HepG2 (cell line): ENCODE results near the gene DNAJC7. TPM values are rescaled to one million over a fixed set of nuclear protein-coding genes. Genes with fewer than 3 reads are reported as not detected.

ENCODE experiments used
- ATAC-seq: fragments of 200-7000 bp; cut with Tn5 transposase; 3 replicates; pipeline ENCODE4 v1.9.1; 2020; ENCODE audit warnings: mild to moderate bottlenecking, moderate library complexity
- BruUV-seq: library from RNA; stranded (reverse); fragments of 400-500 nt; replicated peaks from 2 replicates; lab custom pipeline; 2021; lab: Mats Ljungman, UMichigan
- CTCF ChIA-PET: fragments of 300-600 bp; formaldehyde crosslinking; extraction: SDS; loops from one replicate; lab custom pipeline; 2021; ENCODE audit warnings: low total read pairs, inconsistent platforms, low intra/inter-chr PET ratio; lab: Yijun Ruan, JAX
- POLR2A ChIA-PET: fragments of 350-600 bp; sonication (Branson Sonifier 250); formaldehyde crosslinking; loops from one replicate; lab custom pipeline; 2020; ENCODE audit warnings: antibody characterized with exemption, inconsistent platforms; lab: Yijun Ruan, JAX
- DNase-seq: peaks from one replicate; pipeline ENCODE4 v3.0.0-alpha.2; 2015; ENCODE audit warnings: low spot score
- FAIRE-seq: peaks from 3 replicates; lab custom pipeline; 2011; peaks lifted over from hg19 to GRCh38; lab: Jason Lieb, UNC
- H2AFZ ChIP-seq: one replicate; pipeline ENCODE4 v1.6.1; 2011; ENCODE audit warnings: low read length, inconsistent platforms
- H3K27ac ChIP-seq: fragments of 300-600 bp; 3 replicates; pipeline ENCODE4 v1.8.0; 2011; ENCODE audit warnings: mixed run types, mild to moderate bottlenecking, mixed read lengths, low read length, inconsistent platforms; ENCODE audit not compliant: insufficient read depth; ENCODE audit errors: extremely low read length
- H3K27me3 ChIP-seq, 2 experiments: fragments of 200-600 bp in 1 of 2; 2 replicates in 1 of 2; 3 replicates in 1 of 2; pipeline versions ENCODE4 v1.6.0 to v1.8.0; 2011; ENCODE audit warnings: low read length in 2 of 2, mild to moderate bottlenecking in 2 of 2, moderate library complexity in 2 of 2, inconsistent platforms in 1 of 2; ENCODE audit not compliant: insufficient read depth in 2 of 2, control insufficient read depth in 1 of 2
- H3K36me3 ChIP-seq, 2 experiments: fragments of 200-600 bp in 1 of 2; replicated peaks in 1 of 2; 2 replicates in 1 of 2; 3 replicates in 1 of 2; pipeline versions ENCODE4 v1.5.1 to v1.8.0; 2011; ENCODE audit warnings: low read length in 2 of 2, inconsistent platforms in 1 of 2; ENCODE audit not compliant: insufficient read depth in 2 of 2, control insufficient read depth in 1 of 2
- H3K4me1 ChIP-seq: 2 replicates; pipeline ENCODE4 v1.5.1; 2012; ENCODE audit warnings: low read length, inconsistent platforms; ENCODE audit not compliant: insufficient read depth
- H3K4me2 ChIP-seq: 2 replicates; pipeline ENCODE4 v1.6.0; 2011; ENCODE audit warnings: low read depth, low read length, inconsistent platforms
- H3K4me3 ChIP-seq, 3 experiments: fragments of 200-600 bp in 1 of 3; sonication (generic), shearing (Covaris generic) in 1 of 3; replicated peaks in 1 of 3; 2 replicates each; pipeline ENCODE4 v1.5.1; 2011 to 2016; ENCODE audit warnings: low read length in 3 of 3, inconsistent platforms in 2 of 3, low read depth in 2 of 3, mild to moderate bottlenecking in 2 of 3, control low read depth in 1 of 3, mixed read lengths in 1 of 3; ENCODE audit not compliant: insufficient read depth in 1 of 3
- H3K79me2 ChIP-seq: one replicate; pipeline ENCODE4 v1.6.1; 2011; ENCODE audit warnings: low read length, inconsistent platforms; ENCODE audit not compliant: insufficient read depth
- H3K9ac ChIP-seq: 2 replicates; pipeline ENCODE4 v1.6.0; 2011; ENCODE audit warnings: mild to moderate bottlenecking, low read depth, low read length, inconsistent platforms; ENCODE audit not compliant: insufficient read depth
- H3K9me3 ChIP-seq: 2 replicates; pipeline ENCODE4 v1.5.1; 2012; ENCODE audit warnings: mild to moderate bottlenecking, low read length
- H4K20me1 ChIP-seq: 2 replicates; pipeline ENCODE4 v1.6.0; 2011; ENCODE audit warnings: inconsistent platforms, mild to moderate bottlenecking, low read length, moderate library complexity; ENCODE audit not compliant: insufficient read depth
- GATA4 ChIP-seq: sonication (generic); IDR thresholded peaks from 2 replicates; pipeline ENCODE4 v1.6.1; 2016; ENCODE audit warnings: antibody characterized with exemption, low read depth, borderline replicate concordance
- PAF1 ChIP-seq: IDR thresholded peaks from 2 replicates; pipeline ENCODE4 v1.6.1; 2016; ENCODE audit warnings: missing genetic modification reagents, missing compliant biosample characterization
- POLR2A ChIP-seq, 2 experiments: IDR thresholded peaks; 2 replicates each; pipeline ENCODE4 v1.6.1; 2011; ENCODE audit warnings: low read depth in 2 of 2, low read length in 2 of 2, mild to moderate bottlenecking in 1 of 2, moderate library complexity in 1 of 2; ENCODE audit not compliant: insufficient read depth in 1 of 2
- POLR2AphosphoS5 ChIP-seq: IDR thresholded peaks from 2 replicates; pipeline ENCODE4 v1.6.1; 2012; ENCODE audit warnings: low read depth, low read length
- POLR2G ChIP-seq: fragments of 200-400 bp; formaldehyde crosslinking; IDR thresholded peaks from 2 replicates; pipeline ENCODE4 v1.6.1; 2018; ENCODE audit warnings: mild to moderate bottlenecking, low read depth, low read length, moderate library complexity
- RBFOX2 ChIP-seq: fragments of 200-400 bp; formaldehyde crosslinking; IDR thresholded peaks from 2 replicates; pipeline ENCODE4 v1.6.1; 2017; ENCODE audit warnings: low read depth, mild to moderate bottlenecking, low read length
- RBM22 ChIP-seq: fragments of 200-400 bp; formaldehyde crosslinking; optimal IDR thresholded peaks from 2 replicates; pipeline ENCODE3; 2017; ENCODE audit warnings: mild to moderate bottlenecking, low read length, moderate library complexity
- SP4 ChIP-seq: sonication (generic); formaldehyde crosslinking; IDR thresholded peaks from 2 replicates; pipeline ENCODE4 v1.8.1; 2023; ENCODE audit warnings: mild to moderate bottlenecking, missing genetic modification reagents
- SSRP1 ChIP-seq: IDR thresholded peaks from 2 replicates; pipeline ENCODE4 v1.6.1; 2016; ENCODE audit warnings: control low read depth
- ZNF18 ChIP-seq: sonication (generic); formaldehyde crosslinking; IDR thresholded peaks from 2 replicates; pipeline ENCODE4 v1.8.0; 2022; ENCODE audit warnings: mild to moderate bottlenecking, missing genetic modification reagents; ENCODE audit not compliant: insufficient replicate concordance
- ZNF670 ChIP-seq: sonication (generic); formaldehyde crosslinking; IDR thresholded peaks from 2 replicates; pipeline ENCODE4 v1.8.0; 2022; ENCODE audit warnings: mild to moderate bottlenecking, missing genetic modification reagents, borderline replicate concordance
- WGBS: methylation state at CpG from one replicate; pipeline ENCODE4 v1.1.6; 2017; ENCODE audit warnings: low lambda C conversion rate; 5-methylcytosine and 5-hydroxymethylcytosine counted together
- in situ Hi-C: cut with HindIII; loops from 2 replicates; pipeline ENCODE4 v1.10.0; 2017; ENCODE audit warnings: low pct_unique_long_range_greater_than_20kb; ENCODE audit not compliant: extremely low pct_ligation_motif_present
- intact Hi-C: fragments of 100-400 bp; cut with micrococcal nuclease; formaldehyde crosslinking; loops from one replicate; pipeline ENCODE4 v1.10.0; 2022; ENCODE audit not compliant: unreplicated experiment
- polyA plus RNA-seq, 8 experiments: library from polyadenylated mRNA; depleted of rRNA in 3 of 8; stranded (reverse) in 7 of 8; unstranded in 1 of 8; fragments of >200 nt; fragmentation: Illumina TruSeq in 4 of 8; extraction: Trizol in 4 of 8; gene quantifications; 2 replicates each; pipeline versions ENCODE4 v1.2.1 to v1.2.3, GENCODE V29; 2011 to 2016; ENCODE audit warnings: low read depth in 4 of 8, missing spikeins in 1 of 8, mixed read lengths in 1 of 8; ENCODE audit not compliant: insufficient read depth in 1 of 8
- total RNA-seq, 5 experiments: library from RNA; depleted of rRNA; stranded (reverse); fragments of >200 nt; fragmentation: Illumina TruSeq; extraction: Trizol; gene quantifications; 2 replicates each; pipeline ENCODE4 v1.2.3, GENCODE V29; 2016; ENCODE audit warnings: low read depth in 1 of 5
- TF ChIP-seq, protein P1 (sequence below): sonication (generic); formaldehyde crosslinking; IDR thresholded peaks from 2 replicates; pipeline ENCODE4 v1.5.1; 2020; ENCODE audit warnings: mild to moderate bottlenecking, moderate library complexity, missing genetic modification reagents
- TF ChIP-seq, protein P2 (sequence below): sonication (generic); formaldehyde crosslinking; IDR thresholded peaks from 2 replicates; pipeline ENCODE4 v1.4.0; 2020; ENCODE audit warnings: mild to moderate bottlenecking, missing genetic modification reagents

The DNAJC7 gene
- total and polyA plus RNA-seq, 2 of the 13 experiments (the other 11 are each of a cell fraction or from before 2014, with no cell fraction given): 47.7 to 132 TPM

GRCh38 chr17:41970901-41971331, 46.3 kb downstream of the DNAJC7 start:
- DNase-seq: no peak
- ATAC-seq: no peak
- POLR2A ChIA-PET: interaction anchor here (1.0 to 2.5 kb wide), 2 partner anchors 10 to 11 kb away, joined by 3 to 14 read pairs; no protein-coding TSS in a partner anchor
- H2AFZ ChIP-seq: no peak overlapping the region
- H3K36me3 ChIP-seq: peaks cover 35 to 67% of the 10 kb centered on the region in 2 experiments
- peaks cover 12% of the 10 kb centered on the region; the same call in 1 of the 2 replicates for H4K20me1 ChIP-seq
- no peak overlapping the region for H3K27ac ChIP-seq
- H3K9me3 ChIP-seq: no peaks in the 10 kb centered on the region
- no peak for FAIRE-seq
- peak overlapping the region; percentile 33 for H3K4me2 ChIP-seq
- H3K79me2 ChIP-seq: peaks cover 40% of the 10 kb centered on the region
- 88% methylated on average over 4 of the region's 5 CpGs for WGBS
- in situ Hi-C loops: no loop called here
- peaks cover 47% of the 10 kb centered on the region for H3K4me1 ChIP-seq
- CTCF ChIA-PET: no interaction called here
- no peak overlapping the region for H3K4me3 ChIP-seq
- H3K9ac ChIP-seq: no peak overlapping the region
- TF ChIP-seq ZNF18 (CRISPR knock-in tag) (no peak), RBFOX2 (peak; percentile 37; the same call in 1 of the 2 replicates), POLR2A (IDR thresholded peaks at IDR 0.05; ENCODE audit: insufficient read depth in 1 of 2, low read depth in 2 of 2, low read length in 2 of 2) (peak; percentile 43 to 49; a peak in 3 of 4 replicates), SP4 (CRISPR knock-in tag) (no peak), GATA4 (no peak), PAF1 (CRISPR knock-in tag) (peak; percentile 90; the same call in 1 of the 2 replicates), ZNF670 (CRISPR knock-in tag) (no peak), POLR2AphosphoS5 (peak; percentile 22; the same call in 1 of the 2 replicates), POLR2G (peak; percentile 61), SSRP1 (CRISPR knock-in tag) (0 out of 2 replicates have a peak, but pooled peaks have one; percentile 45), RBM22 (peak; percentile 94)
- TF ChIP-seq, protein P1, sequence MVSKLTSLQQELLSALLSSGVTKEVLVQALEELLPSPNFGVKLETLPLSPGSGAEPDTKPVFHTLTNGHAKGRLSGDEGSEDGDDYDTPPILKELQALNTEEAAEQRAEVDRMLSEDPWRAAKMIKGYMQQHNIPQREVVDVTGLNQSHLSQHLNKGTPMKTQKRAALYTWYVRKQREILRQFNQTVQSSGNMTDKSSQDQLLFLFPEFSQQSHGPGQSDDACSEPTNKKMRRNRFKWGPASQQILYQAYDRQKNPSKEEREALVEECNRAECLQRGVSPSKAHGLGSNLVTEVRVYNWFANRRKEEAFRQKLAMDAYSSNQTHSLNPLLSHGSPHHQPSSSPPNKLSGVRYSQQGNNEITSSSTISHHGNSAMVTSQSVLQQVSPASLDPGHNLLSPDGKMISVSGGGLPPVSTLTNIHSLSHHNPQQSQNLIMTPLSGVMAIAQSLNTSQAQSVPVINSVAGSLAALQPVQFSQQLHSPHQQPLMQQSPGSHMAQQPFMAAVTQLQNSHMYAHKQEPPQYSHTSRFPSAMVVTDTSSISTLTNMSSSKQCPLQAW (CRISPR knock-in tag): no peak
- TF ChIP-seq, protein P2, sequence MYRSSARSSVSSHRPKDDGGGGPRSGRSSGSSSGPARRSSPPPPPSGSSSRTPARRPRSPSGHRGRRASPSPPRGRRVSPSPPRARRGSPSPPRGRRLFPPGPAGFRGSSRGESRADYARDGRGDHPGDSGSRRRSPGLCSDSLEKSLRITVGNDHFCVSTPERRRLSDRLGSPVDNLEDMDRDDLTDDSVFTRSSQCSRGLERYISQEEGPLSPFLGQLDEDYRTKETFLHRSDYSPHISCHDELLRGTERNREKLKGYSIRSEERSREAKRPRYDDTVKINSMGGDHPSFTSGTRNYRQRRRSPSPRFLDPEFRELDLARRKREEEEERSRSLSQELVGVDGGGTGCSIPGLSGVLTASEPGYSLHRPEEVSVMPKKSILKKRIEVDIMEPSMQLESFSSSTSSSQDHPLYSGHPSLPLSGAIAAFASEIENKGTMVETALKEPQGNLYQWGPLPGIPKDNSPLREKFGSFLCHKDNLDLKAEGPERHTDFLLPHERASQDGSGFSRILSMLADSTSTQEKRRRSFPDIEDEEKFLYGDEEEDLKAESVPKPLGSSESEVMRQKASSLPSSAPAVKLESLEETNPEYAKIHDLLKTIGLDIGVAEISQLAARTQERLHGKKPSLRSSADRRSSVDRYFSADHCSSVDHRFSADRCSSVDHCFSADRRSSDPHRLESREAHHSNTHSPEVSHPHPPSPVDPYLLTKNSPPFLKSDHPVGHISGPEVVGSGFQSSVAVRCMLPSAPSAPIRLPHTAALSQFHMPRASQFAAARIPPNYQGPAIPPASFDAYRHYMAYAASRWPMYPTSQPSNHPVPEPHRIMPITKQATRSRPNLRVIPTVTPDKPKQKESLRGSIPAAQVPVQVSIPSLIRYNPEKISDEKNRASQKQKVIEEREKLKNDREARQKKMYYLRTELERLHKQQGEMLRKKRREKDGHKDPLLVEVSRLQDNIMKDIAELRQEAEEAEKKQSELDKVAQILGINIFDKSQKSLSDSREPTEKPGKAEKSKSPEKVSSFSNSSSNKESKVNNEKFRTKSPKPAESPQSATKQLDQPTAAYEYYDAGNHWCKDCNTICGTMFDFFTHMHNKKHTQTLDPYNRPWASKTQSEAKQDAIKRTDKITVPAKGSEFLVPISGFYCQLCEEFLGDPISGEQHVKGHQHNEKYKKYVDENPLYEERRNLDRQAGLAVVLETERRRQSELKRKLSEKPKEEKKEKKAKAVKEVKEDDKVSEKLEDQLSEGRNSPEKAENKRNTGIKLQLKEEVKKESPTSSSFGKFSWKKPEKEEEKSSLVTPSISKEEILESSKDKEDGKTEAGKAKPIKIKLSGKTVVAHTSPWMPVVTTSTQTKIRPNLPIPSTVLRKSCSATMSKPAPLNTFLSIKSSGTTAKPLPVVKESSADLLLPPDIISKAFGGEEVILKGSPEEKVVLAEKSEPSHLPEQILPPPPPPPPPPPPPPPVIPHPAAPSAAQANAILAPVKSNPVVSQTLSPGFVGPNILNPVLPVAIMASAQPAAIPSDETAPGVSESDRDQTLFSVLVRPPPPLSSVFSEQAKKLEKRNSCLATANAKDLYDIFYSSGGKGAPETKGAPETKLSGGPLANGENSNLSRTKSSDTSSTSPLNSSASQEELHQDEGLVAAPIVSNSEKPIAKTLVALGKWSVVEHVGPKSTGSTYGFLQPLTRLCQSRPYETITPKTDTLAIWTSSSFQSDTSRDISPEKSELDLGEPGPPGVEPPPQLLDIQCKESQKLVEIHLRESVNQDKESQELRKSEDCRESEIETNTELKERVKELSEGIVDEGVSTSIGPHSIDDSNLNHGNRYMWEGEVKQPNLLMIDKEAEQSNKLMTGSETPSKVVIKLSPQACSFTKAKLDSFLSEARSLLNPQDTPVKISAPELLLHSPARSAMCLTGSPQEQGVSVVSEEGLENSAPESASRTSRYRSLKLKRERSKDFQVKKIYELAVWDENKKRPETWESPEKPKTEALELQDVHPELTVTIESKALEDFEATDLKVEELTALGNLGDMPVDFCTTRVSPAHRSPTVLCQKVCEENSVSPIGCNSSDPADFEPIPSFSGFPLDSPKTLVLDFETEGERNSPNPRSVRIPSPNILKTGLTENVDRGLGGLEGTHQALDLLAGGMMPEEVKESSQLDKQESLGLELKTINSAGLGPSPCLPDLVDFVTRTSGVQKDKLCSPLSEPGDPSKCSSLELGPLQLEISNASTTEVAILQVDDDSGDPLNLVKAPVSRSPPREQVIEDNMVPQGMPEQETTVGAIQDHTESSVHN (CRISPR knock-in tag): 0 out of 2 replicates have a peak, but pooled peaks have one; percentile 22
- BruUV-seq: no TSS peak
- H3K27me3 ChIP-seq: no peaks in the 10 kb centered on the region; a peak in 1 of 5 replicates
- intact Hi-C loops: no loop called here
